HepG2 (cell line): Measurements from ENCODE around the gene AUH. TPM values are rescaled to one million over a fixed set of nuclear protein-coding genes. Genes with fewer than 3 reads are reported as not detected.

Experiments used
- HNF4A ChIP-seq: sonication (generic); formaldehyde crosslinking; IDR thresholded peaks from 2 replicates; pipeline ENCODE4 v1.4.0; 2020; ENCODE audit warnings: missing genetic modification reagents
- THAP9 ChIP-seq: sonication (generic); formaldehyde crosslinking; IDR thresholded peaks from 2 replicates; pipeline ENCODE4; 2020; ENCODE audit warnings: missing genetic modification reagents, mild to moderate bottlenecking, borderline replicate concordance
- ZNF225 ChIP-seq: sonication (generic); formaldehyde crosslinking; IDR thresholded peaks from 2 replicates; pipeline ENCODE4 v1.4.0; 2020; ENCODE audit warnings: mild to moderate bottlenecking, missing genetic modification reagents
- ZNF407 ChIP-seq: sonication (generic); formaldehyde crosslinking; IDR thresholded peaks from one replicate; pipeline ENCODE4 v1.5.1; 2020; ENCODE audit warnings: mild to moderate bottlenecking, missing genetic modification reagents; ENCODE audit errors: not compliant biosample characterization
- ZNF609 ChIP-seq: sonication (generic); formaldehyde crosslinking; IDR thresholded peaks from 2 replicates; pipeline ENCODE4 v1.4.0; 2020; ENCODE audit warnings: mild to moderate bottlenecking, missing genetic modification reagents, borderline replicate concordance
- ZNF713 ChIP-seq: sonication (generic); formaldehyde crosslinking; IDR thresholded peaks from 2 replicates; pipeline ENCODE4 v1.4.0; 2020; ENCODE audit warnings: mild to moderate bottlenecking, missing genetic modification reagents
- ZSCAN30 ChIP-seq: sonication (generic); formaldehyde crosslinking; IDR thresholded peaks from 2 replicates; pipeline ENCODE4 v1.5.0; 2020; ENCODE audit warnings: mild to moderate bottlenecking, missing genetic modification reagents
- ZXDC ChIP-seq: sonication (generic); formaldehyde crosslinking; IDR thresholded peaks from 2 replicates; pipeline ENCODE4 v1.5.0; 2020; ENCODE audit warnings: mild to moderate bottlenecking, missing genetic modification reagents
- polyA plus RNA-seq, 8 experiments: library from polyadenylated mRNA; depleted of rRNA in 3 of 8; stranded (reverse) in 7 of 8; unstranded in 1 of 8; fragments of >200 nt; fragmentation: Illumina TruSeq in 4 of 8; extraction: Trizol in 4 of 8; gene quantifications; 2 replicates each; pipeline versions ENCODE4 v1.2.1 to v1.2.3, GENCODE V29; 2011 to 2016; ENCODE audit warnings: low read depth in 4 of 8, missing spikeins in 1 of 8, mixed read lengths in 1 of 8; ENCODE audit not compliant: insufficient read depth in 1 of 8
- total RNA-seq, 5 experiments: library from RNA; depleted of rRNA; stranded (reverse); fragments of >200 nt; fragmentation: Illumina TruSeq; extraction: Trizol; gene quantifications; 2 replicates each; pipeline ENCODE4 v1.2.3, GENCODE V29; 2016; ENCODE audit warnings: low read depth in 1 of 5

The AUH gene
- total and polyA plus RNA-seq, 2 of the 13 experiments (the other 11 are each of a cell fraction or from before 2014, with no cell fraction given) = 25.8 to 31.9 TPM

- TF ChIP-seq ZXDC (0 out of 2 replicates have a peak, but pooled peaks have one; percentile 44), ZSCAN30 (peak; percentile 88; the same call in 1 of the 2 replicates), ZNF713 (CRISPR knock-in tag) (no peak), ZNF407 (CRISPR knock-in tag) (no peak), ZNF225 (CRISPR knock-in tag) (0 out of 2 replicates have a peak, but pooled peaks have one; percentile 25), ZNF609 (CRISPR knock-in tag) (peak; percentile 91), HNF4A (CRISPR knock-in tag) (peak; percentile 67), THAP9 (CRISPR knock-in tag) (no peak)
These were observed 167.9 kb downstream of the AUH start (continued) for GRCh38 chr9:91193658-91194391.
